Caco-2 (cell line): Measurements from ENCODE around the gene CCR2. TPM values are rescaled to one million over a fixed set of nuclear protein-coding genes. Genes with fewer than 3 reads are reported as not detected.

Source experiments
- BruUV-seq: library from RNA; stranded (reverse); fragments of 400-500 nt; replicated peaks from 2 replicates; lab custom pipeline; 2021; lab: Mats Ljungman, UMichigan
- CTCF ChIA-PET: fragments of 300-600 bp; sonication (Branson Sonifier 250); formaldehyde crosslinking; loops from one replicate; lab custom pipeline; 2022; ENCODE audit warnings: antibody characterized with exemption; lab: Charles Lee
- POLR2A ChIA-PET: fragments of 300-600 bp; sonication (Branson Sonifier 250); formaldehyde crosslinking; loops from one replicate; lab custom pipeline; 2022; ENCODE audit warnings: antibody characterized with exemption; lab: Charles Lee
- DNase-seq, 2 experiments: peaks; one replicate each; pipeline versions ENCODE4 v3.0.0 to v3.0.0-alpha.2; 2020 to 2022
- H3K27me3 ChIP-seq: replicated peaks from 2 replicates; pipeline ENCODE4 v1.6.0; 2011; ENCODE audit warnings: low read length; ENCODE audit not compliant: control insufficient read depth, insufficient read depth
- H3K36me3 ChIP-seq: 2 replicates; pipeline ENCODE4 v1.5.1; 2011; ENCODE audit warnings: low read length; ENCODE audit not compliant: control insufficient read depth, insufficient read depth
- H3K4me1 ChIP-seq: fragments of 250-450 bp; sonication (Bioruptor Pico); 2 replicates; pipeline ENCODE4 v1.5.1; 2020; ENCODE audit warnings: mild to moderate bottlenecking
- H3K4me3 ChIP-seq: 2 replicates; pipeline ENCODE4 v1.5.1; 2011; ENCODE audit warnings: low read depth, mild to moderate bottlenecking, control low read depth, low read length
- H3K9me3 ChIP-seq: fragments of 250-450 bp; sonication (Bioruptor Pico); 2 replicates; pipeline ENCODE4 v1.5.1; 2020; ENCODE audit warnings: mild to moderate bottlenecking, moderate library complexity
- H3K27ac Mint-ChIP-seq: one replicate; pipeline ENCODE4 v1.8.0; 2022; ENCODE audit warnings: mixed read lengths; ENCODE audit not compliant: unreplicated experiment
- H3K27me3 Mint-ChIP-seq: one replicate; pipeline ENCODE4 v1.8.0; 2022; ENCODE audit warnings: mixed read lengths; ENCODE audit not compliant: insufficient read depth, unreplicated experiment
- H3K36me3 Mint-ChIP-seq: one replicate; pipeline ENCODE4 v1.8.0; 2022; ENCODE audit warnings: mild to moderate bottlenecking, mixed read lengths; ENCODE audit not compliant: insufficient read depth, unreplicated experiment
- H3K4me1 Mint-ChIP-seq: one replicate; pipeline ENCODE4 v1.8.0; 2022; ENCODE audit warnings: low read depth, mixed read lengths; ENCODE audit not compliant: unreplicated experiment
- H3K4me3 Mint-ChIP-seq: one replicate; pipeline ENCODE4 v1.8.0; 2022; ENCODE audit warnings: mild to moderate bottlenecking, moderate library complexity, mixed read lengths; ENCODE audit not compliant: unreplicated experiment
- H3K9me3 Mint-ChIP-seq: one replicate; pipeline ENCODE4 v1.8.0; 2022; ENCODE audit warnings: mixed read lengths; ENCODE audit not compliant: unreplicated experiment
- CTCF ChIP-seq, 2 experiments: fragments of 200-600 bp in 1 of 2; IDR thresholded peaks; 1 replicate in 1 of 2; 2 replicates in 1 of 2; pipeline versions ENCODE4 v1.5.1 to v1.8.0; 2011 to 2022; ENCODE audit warnings: antibody characterized with exemption in 1 of 2, control low read depth in 1 of 2, inconsistent platforms in 1 of 2, low read depth in 1 of 2, low read length in 1 of 2, mild to moderate bottlenecking in 1 of 2, moderate library complexity in 1 of 2; ENCODE audit not compliant: insufficient read depth in 1 of 2, severe bottlenecking in 1 of 2, unreplicated experiment in 1 of 2
- intact Hi-C: fragments of 100-400 bp; cut with micrococcal nuclease; formaldehyde crosslinking; loops from one replicate; pipeline ENCODE4 v1.10.0; 2022; ENCODE audit not compliant: unreplicated experiment
- total RNA-seq: library from RNA; stranded (reverse); gene quantifications from 2 replicates; pipeline ENCODE4 v1.2.3, GENCODE V29; 2022

CCR2 gene
- total RNA-seq, 1 experiment from 2014 or later = not detected

GRCh38 chr3:46375814-46376213 is 21.9 kb downstream of the CCR2 start:
- Mint-ChIP-seq H3K9me3 (no peaks in the 10 kb centered on the region), H3K36me3 (no peaks in the 10 kb centered on the region), H3K27me3 (peaks cover 6% of the 10 kb centered on the region), H3K27ac (no peak overlapping the region), H3K4me3 (no peak overlapping the region), H3K4me1 (peaks cover 10% of the 10 kb centered on the region)
- Histone ChIP-seq H3K36me3 (no peaks in the 10 kb centered on the region), H3K4me3 (no peak overlapping the region), H3K27me3 (no peaks in the 10 kb centered on the region), H3K4me1 (peaks cover 10% of the 10 kb centered on the region; the same call in 1 of the 2 replicates), H3K9me3 (no peaks in the 10 kb centered on the region)
- intact Hi-C loops = loop anchor here (5.0 kb wide), 1 partner anchor 99 kb away; no protein-coding TSS in a partner anchor
- DNase-seq = no peak
- no peak for TF ChIP-seq CTCF (IDR thresholded peaks at IDR 0.05; ENCODE audit: insufficient read depth in 1 of 2, low read depth in 1 of 2, low read length in 1 of 2, severe bottlenecking in 1 of 2, unreplicated experiment in 1 of 2)
- BruUV-seq = no TSS peak
- POLR2A ChIA-PET = no interaction called here
- CTCF ChIA-PET = no interaction called here

- peak; percentile 66 to 76 for DNase-seq
- H3K27me3 Mint-ChIP-seq = peaks cover 6% of the 10 kb centered on the region
- peak; percentile 56 to 83 for TF ChIP-seq CTCF (IDR thresholded peaks at IDR 0.05; ENCODE audit: insufficient read depth in 1 of 2, low read depth in 1 of 2, low read length in 1 of 2, severe bottlenecking in 1 of 2, unreplicated experiment in 1 of 2)
- intact Hi-C loops = loop anchor here (1.0 to 5.0 kb wide), 2 partner anchors 101 to 436 kb away; no protein-coding TSS in a partner anchor
- BruUV-seq = no TSS peak
- H3K27ac Mint-ChIP-seq = no peak overlapping the region
- no peaks in the 10 kb centered on the region for H3K9me3 Mint-ChIP-seq
- no peaks in the 10 kb centered on the region for H3K9me3 ChIP-seq
- no peak overlapping the region for H3K4me3 Mint-ChIP-seq
- no peaks in the 10 kb centered on the region for H3K4me1 ChIP-seq
- no peaks in the 10 kb centered on the region for H3K27me3 ChIP-seq
- H3K36me3 ChIP-seq = no peaks in the 10 kb centered on the region
- peaks cover 3% of the 10 kb centered on the region for H3K4me1 Mint-ChIP-seq
- no peaks in the 10 kb centered on the region for H3K36me3 Mint-ChIP-seq
- POLR2A ChIA-PET = no interaction called here
- no peak overlapping the region for H3K4me3 ChIP-seq
- CTCF ChIA-PET = interaction anchor here (0.6 to 1.2 kb wide), 7 partner anchors 10 to 294 kb away, joined by 3 to 5 read pairs (median 3); partner anchors contain the start of gene CCR1
These were observed 24.6 kb downstream of the CCR2 start for GRCh38 chr3:46378426-46378942.

- intact Hi-C loops = no loop called here
- POLR2A ChIA-PET = no interaction called here
- no peak for DNase-seq
- H3K4me3 Mint-ChIP-seq = no peak overlapping the region
- H3K36me3 Mint-ChIP-seq = no peaks in the 10 kb centered on the region
- no peaks in the 10 kb centered on the region for H3K9me3 Mint-ChIP-seq
- no peak for TF ChIP-seq CTCF (IDR thresholded peaks at IDR 0.05; ENCODE audit: insufficient read depth in 1 of 2, low read depth in 1 of 2, low read length in 1 of 2, severe bottlenecking in 1 of 2, unreplicated experiment in 1 of 2)
- no peaks in the 10 kb centered on the region for H3K4me1 ChIP-seq
- CTCF ChIA-PET = no interaction called here
- no peak overlapping the region for H3K27ac Mint-ChIP-seq
- no peaks in the 10 kb centered on the region for H3K4me1 Mint-ChIP-seq
- no peaks in the 10 kb centered on the region for H3K27me3 ChIP-seq
- no TSS peak for BruUV-seq
- no peak overlapping the region for H3K4me3 ChIP-seq
- no peaks in the 10 kb centered on the region for H3K36me3 ChIP-seq
- no peaks in the 10 kb centered on the region for H3K9me3 ChIP-seq
- no peaks in the 10 kb centered on the region for H3K27me3 Mint-ChIP-seq
These were observed 26.7 kb downstream of the CCR2 start for GRCh38 chr3:46380471-46381221.
